Endothelial cell of hepatic sinusoid (primary cell): ENCODE data around the gene HSD11B1.

Experiments
- in situ Hi-C: cut with HindIII; loops from 2 replicates; pipeline ENCODE4 v1.10.0; 2017; ENCODE audit warnings: low sequenced_read_pairs

The HSD11B1 gene

DNA sequence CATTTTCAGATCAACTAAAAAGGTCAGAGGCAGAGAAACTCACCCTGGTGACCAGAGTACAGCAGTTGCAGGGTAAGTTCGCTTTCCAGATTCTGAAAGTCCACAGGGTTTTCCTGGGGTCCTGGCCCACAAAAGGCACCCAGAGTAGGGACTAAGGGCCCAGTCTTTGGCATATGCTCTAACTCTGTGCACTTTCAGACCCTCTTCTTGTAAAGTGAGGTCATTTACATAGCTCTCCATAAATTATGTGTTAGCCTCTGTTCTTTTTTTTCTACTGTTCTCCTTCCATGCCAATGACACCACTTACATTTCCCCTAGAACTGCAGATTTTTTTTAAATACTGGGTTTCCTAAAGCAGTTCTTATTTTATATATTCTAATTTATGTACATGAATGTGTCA lies 73.5 kb downstream of the HSD11B1 start:
- in situ Hi-C loops = no loop called here

DNA sequence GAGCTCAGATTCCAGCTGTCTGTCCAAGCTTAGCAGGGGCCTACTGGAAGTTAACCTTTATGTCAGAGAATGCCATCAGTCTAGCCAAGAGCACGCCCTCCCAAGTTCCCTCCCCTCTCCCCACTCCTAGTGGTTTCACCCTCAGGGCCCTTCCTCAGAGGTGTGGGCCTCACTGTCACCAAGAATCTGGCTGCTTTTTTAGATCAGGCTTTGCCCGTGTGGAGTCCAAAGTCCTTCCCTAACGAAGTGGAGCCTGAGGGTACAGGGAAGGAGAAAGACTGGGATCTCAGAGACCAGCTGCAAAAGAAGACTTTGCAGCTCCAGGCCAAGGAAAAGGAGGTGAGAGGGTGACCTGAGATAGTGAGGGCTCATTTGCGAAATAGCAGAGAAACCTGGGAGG lies 75.6 kb downstream of the HSD11B1 start:
- in situ Hi-C loops = no loop called here

DNA sequence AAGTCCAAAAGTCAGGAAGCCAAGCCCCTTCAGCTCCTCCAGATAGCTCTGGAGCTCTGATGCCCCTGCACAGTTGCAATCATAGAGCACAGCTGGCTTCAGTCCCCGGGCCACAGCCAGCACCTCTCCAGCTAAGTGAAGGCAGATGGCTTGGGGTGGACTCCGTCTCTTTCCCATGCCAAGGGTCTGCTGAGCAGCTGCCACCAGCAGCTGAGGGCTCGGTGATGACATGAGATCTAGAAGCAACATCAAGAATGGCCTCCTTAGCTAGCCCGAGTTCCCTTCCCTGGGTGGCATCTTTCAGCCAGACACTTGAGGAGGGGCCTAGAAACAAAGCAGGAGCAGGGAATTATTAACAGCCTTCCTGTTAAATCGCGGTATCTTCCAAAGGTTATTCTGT lies 78.7 kb downstream of the HSD11B1 start:
- in situ Hi-C loops = no loop called here
